Mucosa of descending colon (tissue), 3 donors: ENCODE measurements around the gene VRK1. TPM values are rescaled to one million over a fixed set of nuclear protein-coding genes. Genes with fewer than 3 reads are reported as not detected.

Source experiments
- ATAC-seq: fragments of 200-7000 bp; cut with Tn5 transposase; one replicate; pipeline ENCODE4 v1.9.1; 2020; ENCODE audit warnings: mild to moderate bottlenecking, moderate library complexity
- DNase-seq, 3 donors: peaks; one replicate each; pipeline ENCODE4 v3.0.0-alpha.2; 2020
- H3K36me3 ChIP-seq: fragments of 200-600 bp; one replicate; pipeline ENCODE4 v1.8.0; 2021; ENCODE audit warnings: low read depth, mild to moderate bottlenecking
- H3K4me1 ChIP-seq: fragments of 200-600 bp; one replicate; pipeline ENCODE4 v1.8.0; 2021; ENCODE audit warnings: low read depth, mild to moderate bottlenecking
- H3K4me3 ChIP-seq: fragments of 200-600 bp; one replicate; pipeline ENCODE4 v1.8.0; 2021; ENCODE audit warnings: mild to moderate bottlenecking
- H3K9me3 ChIP-seq: fragments of 200-600 bp; one replicate; pipeline ENCODE4 v1.8.0; 2021; ENCODE audit warnings: mild to moderate bottlenecking
- intact Hi-C, 2 donors: fragments of 100-400 bp; cut with DNase I in 1 of 2; cut with micrococcal nuclease in 1 of 2; formaldehyde crosslinking; loops; one replicate each; pipeline versions ENCODE4 v1.11.0 to v1.11.1; 2022; cut with DNase I, micrococcal nuclease
- total RNA-seq, 3 donors: library from RNA; stranded (reverse); fragmentation: NEBNext Ultra II Directional in 2 of 3; extraction: Animal tissue kit (Norgen Biotek cat#: 25700) in 2 of 3; gene quantifications; one replicate each; pipeline versions ENCODE4 v1.2.1 to v1.2.4, GENCODE V29; 2021 to 2023
- TF ChIP-seq, protein P1 (sequence below): fragments of 200-600 bp; IDR thresholded peaks from one replicate; pipeline ENCODE4 v1.8.0; 2022; ENCODE audit warnings: antibody characterized with exemption, mild to moderate bottlenecking
- donor health status: DM: no; HTN: no; CAD: no; lungs with moderate emphysema.
- donor health status: DM: no; HTN: no; CAD: no.
- donor health status: DM: no; HTN: yes; CAD: no.

Gene VRK1
- total RNA-seq, 3 donors from 2014 or later: 15.3 to 19.8 (median 19.4) TPM

DNA sequence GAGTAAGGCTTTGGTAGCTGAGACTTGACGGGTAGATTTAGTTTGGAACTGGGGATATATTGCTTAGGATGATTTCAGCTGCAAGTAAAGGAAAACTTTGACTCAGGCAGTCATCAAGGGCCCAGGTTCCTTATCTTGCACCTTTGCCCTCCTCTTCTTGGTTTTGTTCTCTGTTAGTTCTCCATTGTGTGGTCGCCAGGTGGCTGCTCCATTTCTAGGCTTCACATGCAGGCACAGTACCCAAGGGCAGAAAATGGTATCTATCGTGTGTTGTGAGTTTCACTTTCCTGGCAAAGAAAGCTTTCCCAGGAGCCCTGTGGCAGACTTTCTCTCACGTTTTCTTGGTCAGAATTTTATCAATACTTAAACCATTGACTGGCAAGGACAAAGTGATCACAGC, 50.8 kb downstream of the VRK1 start:
- TF ChIP-seq, protein P1, sequence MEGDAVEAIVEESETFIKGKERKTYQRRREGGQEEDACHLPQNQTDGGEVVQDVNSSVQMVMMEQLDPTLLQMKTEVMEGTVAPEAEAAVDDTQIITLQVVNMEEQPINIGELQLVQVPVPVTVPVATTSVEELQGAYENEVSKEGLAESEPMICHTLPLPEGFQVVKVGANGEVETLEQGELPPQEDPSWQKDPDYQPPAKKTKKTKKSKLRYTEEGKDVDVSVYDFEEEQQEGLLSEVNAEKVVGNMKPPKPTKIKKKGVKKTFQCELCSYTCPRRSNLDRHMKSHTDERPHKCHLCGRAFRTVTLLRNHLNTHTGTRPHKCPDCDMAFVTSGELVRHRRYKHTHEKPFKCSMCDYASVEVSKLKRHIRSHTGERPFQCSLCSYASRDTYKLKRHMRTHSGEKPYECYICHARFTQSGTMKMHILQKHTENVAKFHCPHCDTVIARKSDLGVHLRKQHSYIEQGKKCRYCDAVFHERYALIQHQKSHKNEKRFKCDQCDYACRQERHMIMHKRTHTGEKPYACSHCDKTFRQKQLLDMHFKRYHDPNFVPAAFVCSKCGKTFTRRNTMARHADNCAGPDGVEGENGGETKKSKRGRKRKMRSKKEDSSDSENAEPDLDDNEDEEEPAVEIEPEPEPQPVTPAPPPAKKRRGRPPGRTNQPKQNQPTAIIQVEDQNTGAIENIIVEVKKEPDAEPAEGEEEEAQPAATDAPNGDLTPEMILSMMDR: no peak
- DNase-seq (no peak), ATAC-seq (no peak)
- intact Hi-C loops: no loop called here
- H3K9me3 ChIP-seq: no peaks in the 10 kb centered on the region
- no peak overlapping the region for H3K4me3 ChIP-seq
- H3K4me1 ChIP-seq: no peaks in the 10 kb centered on the region
- no peaks in the 10 kb centered on the region for H3K36me3 ChIP-seq

DNA sequence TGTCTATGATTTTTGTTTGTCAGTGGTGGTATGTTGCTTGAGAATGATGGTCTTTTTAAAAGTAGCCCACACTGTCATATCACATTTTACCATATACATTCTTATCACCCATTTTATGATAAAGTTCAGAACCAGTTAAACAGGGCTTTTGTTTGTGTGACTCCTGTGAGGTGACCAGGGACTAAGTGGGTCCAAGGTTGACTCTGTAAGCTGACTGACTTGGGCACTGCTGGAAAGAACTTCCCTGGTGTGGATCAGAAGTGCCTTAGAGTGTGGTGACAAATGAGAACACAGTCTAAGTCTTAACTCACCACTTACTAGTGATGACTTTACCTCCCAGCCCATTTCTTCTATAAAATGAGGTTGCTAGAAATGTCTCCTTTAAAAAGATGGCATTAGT, 52.6 kb downstream of the VRK1 start:
- Histone ChIP-seq H3K9me3 (no peaks in the 10 kb centered on the region), H3K4me1 (no peaks in the 10 kb centered on the region), H3K36me3 (no peaks in the 10 kb centered on the region), H3K4me3 (no peak overlapping the region)
- ATAC-seq (no peak), DNase-seq (no peak)
- TF ChIP-seq, protein P1: no peak
- intact Hi-C loops: no loop called here

DNA sequence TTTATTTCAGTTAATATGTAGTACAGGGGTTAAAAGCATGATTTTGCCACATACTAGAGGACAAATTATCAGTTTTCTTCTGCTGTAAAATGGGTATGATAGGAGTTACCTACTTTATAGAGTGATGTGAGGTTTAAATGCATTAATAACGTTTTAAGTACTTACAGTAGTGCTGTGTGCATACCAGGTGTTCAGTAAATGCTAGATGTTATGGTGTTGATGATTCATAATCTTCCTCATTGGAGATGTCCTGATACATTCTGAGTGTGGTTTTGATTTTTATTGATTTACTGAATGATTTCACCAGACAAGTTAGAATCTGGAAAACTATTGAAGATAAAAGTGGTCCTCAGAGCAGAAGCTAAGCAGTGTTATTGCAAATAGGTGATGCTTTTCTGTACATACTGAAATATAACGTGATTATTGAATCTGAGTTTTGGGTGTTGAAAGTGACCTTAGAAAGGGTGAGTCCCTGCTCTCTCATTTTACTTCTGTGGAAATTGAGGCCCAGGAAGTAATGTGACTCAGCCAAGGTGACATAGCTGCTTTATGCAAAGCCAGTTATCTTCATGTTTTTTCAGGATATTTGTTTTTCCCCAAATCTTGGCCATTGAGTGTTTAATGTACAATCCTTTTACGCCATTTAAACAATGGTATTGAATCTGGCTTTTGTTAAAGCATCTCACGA, 54.7 kb downstream of the VRK1 start:
- ATAC-seq (no peak), DNase-seq (no peak)
- TF ChIP-seq, protein P1: no peak
- no peak overlapping the region for H3K4me3 ChIP-seq
- H3K4me1 ChIP-seq: no peaks in the 10 kb centered on the region
- H3K9me3 ChIP-seq: no peaks in the 10 kb centered on the region
- no peaks in the 10 kb centered on the region for H3K36me3 ChIP-seq
- intact Hi-C loops: no loop called here

DNA sequence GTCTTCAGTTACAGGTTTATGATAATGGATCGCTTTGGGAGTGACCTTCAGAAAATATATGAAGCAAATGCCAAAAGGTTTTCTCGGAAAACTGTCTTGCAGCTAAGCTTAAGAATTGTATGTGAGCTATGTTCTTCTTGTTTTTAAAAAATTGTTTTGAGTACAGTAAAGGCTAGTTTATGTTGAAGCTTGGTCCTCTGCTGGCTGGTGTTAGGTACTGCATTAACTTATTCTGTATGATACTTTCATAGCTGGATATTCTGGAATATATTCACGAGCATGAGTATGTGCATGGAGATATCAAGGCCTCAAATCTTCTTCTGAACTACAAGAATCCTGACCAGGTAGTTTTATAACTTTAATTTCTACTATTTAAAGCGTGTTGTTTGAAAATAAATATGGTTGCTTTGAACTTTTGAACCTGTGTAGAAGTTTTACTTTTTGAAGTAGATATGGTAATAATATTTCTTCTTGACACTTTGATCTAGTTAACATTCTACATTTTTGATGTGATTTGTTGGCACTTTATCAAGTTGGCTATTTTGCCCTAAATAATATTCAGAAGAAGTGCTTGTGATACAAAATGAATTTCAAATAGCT, 55.7 kb downstream of the VRK1 start:
- Histone ChIP-seq H3K4me3 (no peak overlapping the region), H3K9me3 (no peaks in the 10 kb centered on the region), H3K4me1 (no peaks in the 10 kb centered on the region), H3K36me3 (no peaks in the 10 kb centered on the region)
- DNase-seq (peak in 1 of 3 donors; percentile 22), ATAC-seq (peak; percentile 73)
- TF ChIP-seq, protein P1: peak; percentile 42
- intact Hi-C loops: no loop called here

DNA sequence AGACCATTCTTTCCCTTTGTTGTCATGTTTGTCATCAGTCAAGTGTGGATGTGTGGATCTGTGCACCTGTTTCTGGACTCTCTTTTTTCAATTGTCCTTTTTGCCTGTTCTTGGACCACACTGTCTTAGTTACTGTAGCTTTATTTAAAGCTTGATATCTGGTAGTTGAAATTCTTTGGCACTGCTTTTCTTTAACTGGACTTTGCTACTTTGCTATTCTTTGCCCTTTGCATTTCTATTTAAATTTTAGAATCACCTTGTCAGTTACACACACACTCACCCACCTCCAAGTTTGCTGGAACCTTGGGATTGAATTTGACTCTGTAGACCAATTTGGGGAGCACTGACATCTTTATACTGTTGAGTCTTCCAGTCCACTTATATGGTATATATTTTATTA, 61.5 kb downstream of the VRK1 start:
- no peak overlapping the region for H3K4me3 ChIP-seq
- ATAC-seq (no peak), DNase-seq (no peak)
- no peaks in the 10 kb centered on the region for H3K4me1 ChIP-seq
- TF ChIP-seq, protein P1: no peak
- no peaks in the 10 kb centered on the region for H3K9me3 ChIP-seq
- H3K36me3 ChIP-seq: no peaks in the 10 kb centered on the region
- intact Hi-C loops: no loop called here
